ENCODE results near the gene SPAG16.

DNA sequence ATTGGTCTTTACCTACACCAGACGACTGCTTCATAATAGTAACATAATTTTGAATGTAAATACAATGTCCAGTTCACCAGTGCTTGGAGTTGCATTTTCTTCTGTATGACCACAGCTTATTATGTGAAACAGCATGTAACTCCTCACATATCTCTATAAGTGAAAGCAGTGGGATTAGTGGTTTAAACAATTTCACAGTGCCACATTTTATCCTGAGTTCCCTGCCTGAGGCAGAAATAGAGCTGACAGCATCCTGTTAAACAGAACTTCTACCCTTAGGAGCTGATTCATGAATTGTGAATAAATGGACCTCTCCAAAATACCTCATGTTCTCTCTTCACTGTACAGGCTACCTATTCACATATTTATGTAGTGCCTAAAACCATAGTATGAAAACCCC lies 584.3 kb downstream of the SPAG16 start:
- TF ChIP-seq EGR1 (IDR thresholded peaks at IDR 0.05): no peak
- TF ChIP-seq, protein P1, sequence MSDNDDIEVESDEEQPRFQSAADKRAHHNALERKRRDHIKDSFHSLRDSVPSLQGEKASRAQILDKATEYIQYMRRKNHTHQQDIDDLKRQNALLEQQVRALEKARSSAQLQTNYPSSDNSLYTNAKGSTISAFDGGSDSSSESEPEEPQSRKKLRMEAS (IDR thresholded peaks at IDR 0.05): no peak
- no peak for TF ChIP-seq YY1 (IDR thresholded peaks at IDR 0.05; ENCODE audit: low read depth)

All from Ishikawa (cell line).